Activated T-cell treated with anti-CD3 and anti-CD28 coated beads, Interleukin-2, amount 50 U/mL, for 1 hour (primary cell): ENCODE data around the gene RNF39.
"Not testable (repeated sequence)": the region's sequence is repeated elsewhere in the genome, so short reads cannot be mapped to it uniquely, and the experiment has no call there.

Experiments
- DNase-seq: peaks from one replicate; pipeline ENCODE4 v3.0.0-alpha.2; 2020

Gene RNF39

DNA sequence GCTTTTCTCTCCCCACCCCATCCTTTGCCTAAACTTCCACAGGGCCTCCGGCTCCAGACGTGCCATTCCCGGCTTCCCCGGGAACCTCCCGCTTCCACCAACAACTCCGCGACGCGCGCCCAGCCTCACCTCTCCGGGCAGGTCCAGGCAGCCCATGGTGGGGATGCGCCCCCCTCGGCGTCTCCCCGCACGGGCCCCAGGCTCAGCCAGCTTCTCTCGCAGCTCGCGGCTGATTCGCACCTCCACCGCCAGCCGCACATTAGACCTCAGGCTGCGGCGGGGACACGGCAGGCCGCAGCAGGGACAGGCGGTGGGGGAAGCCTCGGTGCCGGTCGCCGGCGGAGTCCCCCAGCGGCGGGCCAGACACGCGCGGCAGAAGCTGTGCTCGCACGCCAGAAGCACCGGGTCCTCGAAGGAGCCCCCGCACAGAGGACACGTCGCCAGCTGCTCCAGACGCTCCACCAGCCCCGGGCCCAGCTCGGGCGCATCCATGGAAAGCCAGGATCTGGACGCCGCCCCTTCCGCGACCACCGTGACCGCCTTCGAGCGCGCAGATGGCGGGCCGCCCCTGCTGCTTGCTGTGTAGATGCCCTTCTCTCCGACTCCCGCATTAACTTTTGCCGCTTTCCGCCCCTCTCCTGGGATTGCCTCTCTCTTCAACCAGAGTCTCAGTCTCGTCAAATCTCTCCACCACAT, at the start of gene RNF39:
Gene RNF39, minus strand, starts transcription at position 676 of the 696 bp plus-strand sequence. Its CDS starts 184 bp downstream, at position 492.
- DNase-seq = peak; percentile 35

- no peak for DNase-seq
Observed at GRCh38 chr6:30122515-30122914, 46.9 kb upstream of the RNF39 start.

- DNase-seq = no peak
Observed at GRCh38 chr6:30121446-30122366, 46.1 kb upstream of the RNF39 start.

DNA sequence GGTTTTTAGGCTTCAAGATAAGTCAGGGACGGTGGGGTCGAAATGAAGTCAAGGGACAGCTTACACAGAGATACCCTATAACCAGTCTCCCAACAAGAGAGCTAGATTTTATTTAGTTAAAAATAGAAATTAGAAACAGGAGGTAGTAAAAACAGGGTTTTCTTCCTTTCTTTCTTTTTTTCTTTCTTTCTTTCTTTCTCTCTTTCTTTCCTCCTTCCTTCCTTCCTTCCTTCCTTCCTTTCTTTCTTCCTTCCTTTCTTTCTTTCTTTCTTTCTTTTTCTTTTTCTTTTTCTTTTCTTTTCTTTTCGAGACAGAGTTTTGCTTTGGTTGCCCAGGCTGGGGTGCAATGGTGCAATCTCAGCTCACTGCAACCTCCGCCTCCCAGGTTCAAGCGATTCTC, 43.1 kb upstream of the RNF39 start:
- DNase-seq = not testable (repeated sequence)

DNA sequence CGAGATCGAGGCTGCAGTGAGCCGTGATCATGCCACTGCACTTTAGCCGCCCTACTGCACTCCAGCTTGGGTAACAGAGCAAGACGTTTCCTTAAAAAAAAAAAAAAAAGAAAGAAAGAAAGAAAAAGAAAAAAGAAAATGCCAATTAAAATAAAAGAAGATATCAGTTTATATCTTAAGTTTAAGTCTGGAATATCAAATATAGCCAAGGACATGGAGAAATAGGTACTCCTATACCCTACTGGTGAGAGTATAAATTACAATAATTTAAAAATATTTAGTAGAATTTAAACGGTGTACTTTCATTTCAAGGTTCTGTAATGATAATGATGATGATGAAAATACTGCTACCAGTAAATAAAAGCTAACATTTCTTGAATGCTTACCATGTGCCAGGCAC, 41.2 kb upstream of the RNF39 start:
- DNase-seq = no peak

DNA sequence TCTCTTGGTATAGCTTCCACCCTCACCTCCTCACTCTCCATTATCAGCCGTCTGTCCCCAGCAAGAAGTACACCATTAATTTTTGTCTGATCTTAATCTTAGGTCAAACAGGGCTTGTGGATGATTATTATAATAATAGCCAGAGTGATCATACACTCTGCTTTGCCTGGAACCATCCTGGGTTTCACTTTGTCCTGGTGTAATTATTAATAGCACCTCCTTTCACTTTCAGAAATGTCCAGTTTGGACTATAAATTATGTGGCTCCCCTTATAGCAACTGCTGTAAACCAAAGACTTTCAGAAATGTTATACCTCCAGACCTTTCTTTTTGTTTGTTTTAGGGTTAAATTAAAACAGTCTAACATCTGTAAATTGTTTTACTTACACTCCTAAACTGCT, 38.3 kb upstream of the RNF39 start:
- DNase-seq = no peak

DNA sequence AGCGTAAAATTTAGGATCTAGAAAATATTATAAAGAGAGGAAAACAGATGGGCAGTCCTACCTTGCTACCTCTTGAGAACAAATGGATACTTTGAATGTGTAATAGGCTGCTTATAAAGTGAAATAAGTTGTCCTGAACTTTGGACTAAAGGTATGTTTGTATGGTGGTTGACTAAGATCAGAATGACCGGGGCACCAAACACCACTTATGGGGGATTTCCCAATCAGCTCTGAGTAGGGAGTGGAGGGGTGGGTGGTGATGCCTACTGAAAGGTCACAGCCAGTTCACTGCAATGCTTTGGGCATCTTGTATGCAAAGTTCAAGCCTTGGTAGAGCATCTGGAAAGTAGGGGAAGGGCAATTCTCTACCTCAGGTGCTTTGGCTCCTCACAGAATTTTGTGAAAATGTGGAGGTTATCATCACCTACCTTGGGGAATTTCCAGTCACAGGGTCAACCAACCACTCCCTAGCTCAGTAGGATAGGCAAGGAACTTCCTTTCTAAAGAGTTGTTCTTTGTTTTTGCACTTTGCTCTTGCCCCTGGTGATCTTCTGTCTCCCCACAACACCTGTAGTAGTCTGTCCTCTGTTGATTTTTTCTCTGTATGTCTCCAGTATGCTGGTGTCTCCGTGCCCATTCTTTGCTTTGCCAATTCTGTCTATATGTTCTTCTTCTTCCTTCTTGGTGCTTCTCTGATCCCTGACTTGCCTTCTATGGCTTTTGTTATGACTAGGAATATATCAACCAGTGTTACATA, 37.6 kb upstream of the RNF39 start, which contains the start of gene TRIM31:
Gene TRIM31, minus strand, starts transcription at position 88 of the 757 bp plus-strand sequence. CDS start 285 bp downstream, outside the sequence.
- DNase-seq = no peak

DNA sequence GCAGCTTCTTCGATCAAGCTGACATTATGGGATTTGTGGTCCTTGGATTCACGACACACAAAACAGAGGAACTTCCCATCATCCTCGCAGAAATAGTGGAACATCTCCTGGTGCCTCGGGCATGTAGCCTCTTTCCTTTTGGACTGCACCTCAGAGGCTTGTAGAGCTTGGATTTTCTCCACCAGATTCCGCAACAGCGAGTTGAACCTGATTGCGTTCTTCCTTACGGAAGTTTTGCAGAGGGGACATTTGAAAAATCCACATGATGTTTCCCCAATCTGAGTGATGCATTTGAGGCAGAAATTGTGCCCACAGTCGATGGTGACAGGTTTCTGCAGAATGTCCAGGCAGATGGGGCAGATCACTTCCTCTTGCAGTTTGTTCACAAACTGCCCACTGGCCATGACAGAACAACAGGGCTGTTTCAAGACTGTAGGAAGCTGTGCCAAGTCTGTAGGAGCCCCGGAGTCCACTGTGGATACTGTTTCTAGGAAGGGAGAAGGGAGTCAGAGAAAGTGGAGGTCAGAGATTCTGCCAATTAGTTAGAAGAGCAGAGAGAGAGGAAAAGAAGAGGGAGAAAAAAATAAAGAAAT, 36.9 kb upstream of the RNF39 start:
- DNase-seq = no peak

GRCh38 chr6:30111266-30111856, 35.8 kb upstream of the RNF39 start:
- no peak for DNase-seq

- DNase-seq = no peak
Observed at GRCh38 chr6:30104661-30105060, 29.1 kb upstream of the RNF39 start.

DNA sequence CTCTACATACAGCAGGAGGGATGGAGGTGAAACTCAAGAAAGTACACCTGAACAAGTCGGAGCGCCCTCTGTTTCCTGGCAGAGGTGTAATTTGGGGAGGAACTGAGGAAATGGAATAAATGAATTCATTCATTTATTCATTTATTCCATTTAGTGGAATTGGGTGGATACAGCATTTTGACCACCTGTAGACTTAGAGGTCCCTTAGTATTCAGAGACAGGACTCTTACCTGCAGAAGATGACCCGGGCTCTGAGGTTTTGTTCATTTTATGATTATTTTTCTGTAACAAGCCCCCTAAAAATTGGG, 28.3 kb upstream of the RNF39 start:
- no peak for DNase-seq

GRCh38 chr6:30102970-30103871, 27.7 kb upstream of the RNF39 start:
- peak; percentile 83 for DNase-seq

DNA sequence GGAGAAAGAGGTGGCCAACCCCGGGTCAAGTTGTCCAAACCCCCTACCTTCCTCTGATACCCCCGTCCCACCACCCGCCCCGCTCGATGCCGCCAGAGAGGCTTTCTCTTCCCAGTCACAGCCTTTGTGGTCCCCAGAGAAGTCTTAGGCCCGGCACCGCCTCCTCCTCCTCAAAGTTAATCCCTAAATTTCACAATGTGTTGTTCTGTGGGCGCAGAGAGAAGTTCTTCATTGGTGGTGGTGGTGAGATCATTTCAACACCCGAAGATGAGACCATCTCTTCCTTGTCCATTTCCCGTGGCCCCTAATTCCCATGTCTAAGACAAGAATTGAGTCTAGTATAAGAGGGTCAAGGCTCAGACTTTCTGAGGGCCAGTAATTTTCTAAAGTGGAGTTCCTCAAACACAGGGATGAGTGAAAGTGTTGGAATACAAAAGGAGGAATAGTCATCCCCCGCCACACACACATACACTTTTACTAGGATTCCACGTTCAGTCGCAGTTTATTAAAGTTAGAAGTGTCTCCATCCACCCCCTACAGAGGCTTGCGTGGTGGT, 26.9 kb upstream of the RNF39 start:
- no peak for DNase-seq

- peak; percentile 70 for DNase-seq
Observed at GRCh38 chr6:30101444-30102413, 26.2 kb upstream of the RNF39 start.

DNA sequence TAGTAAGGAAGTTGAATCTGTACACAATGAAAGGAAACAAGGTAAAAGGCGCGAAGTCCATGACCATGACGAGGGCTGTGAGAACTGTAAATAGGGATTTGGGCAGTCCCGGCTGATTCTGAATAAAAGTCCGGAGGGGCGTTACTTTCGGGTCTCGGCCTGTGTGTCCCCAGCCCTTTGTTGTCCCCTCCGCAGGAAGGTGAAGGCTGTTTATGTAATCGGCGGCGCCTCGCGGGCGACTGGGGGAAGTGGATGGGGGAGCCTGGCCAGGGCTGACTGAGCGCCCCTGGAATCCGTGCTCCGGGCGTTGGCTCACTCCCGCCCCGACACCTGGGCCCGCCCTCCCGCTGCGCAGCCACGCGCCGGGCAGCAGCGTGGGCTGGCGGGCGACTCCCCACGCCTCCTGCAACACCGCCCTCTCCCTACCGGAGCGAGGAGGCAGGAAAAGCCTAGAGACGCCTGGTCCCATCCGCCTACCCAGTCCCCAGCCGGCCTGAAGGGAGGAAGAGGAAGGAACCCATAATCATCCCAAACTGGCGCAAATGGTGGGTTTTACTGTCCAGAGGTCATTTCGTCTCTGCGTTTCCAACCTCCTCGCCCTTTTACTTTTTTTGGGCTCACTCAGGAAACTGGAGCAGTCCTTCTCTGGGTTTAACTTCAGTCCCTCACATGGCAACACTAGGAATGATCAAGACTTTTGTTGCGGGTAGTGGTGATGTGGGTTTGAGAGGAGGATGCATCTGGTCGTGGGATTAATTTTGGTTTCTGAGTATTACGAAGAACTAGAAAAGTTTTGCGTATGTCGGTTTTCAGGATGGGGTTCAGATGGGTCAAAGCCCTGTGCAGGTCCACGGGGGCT, 25.2 kb upstream of the RNF39 start:
- peak; percentile 27 for DNase-seq

GRCh38 chr6:30100154-30100553, 24.6 kb upstream of the RNF39 start:
- no peak for DNase-seq

GRCh38 chr6:30097902-30098768, 22.6 kb upstream of the RNF39 start:
- no peak for DNase-seq

DNA sequence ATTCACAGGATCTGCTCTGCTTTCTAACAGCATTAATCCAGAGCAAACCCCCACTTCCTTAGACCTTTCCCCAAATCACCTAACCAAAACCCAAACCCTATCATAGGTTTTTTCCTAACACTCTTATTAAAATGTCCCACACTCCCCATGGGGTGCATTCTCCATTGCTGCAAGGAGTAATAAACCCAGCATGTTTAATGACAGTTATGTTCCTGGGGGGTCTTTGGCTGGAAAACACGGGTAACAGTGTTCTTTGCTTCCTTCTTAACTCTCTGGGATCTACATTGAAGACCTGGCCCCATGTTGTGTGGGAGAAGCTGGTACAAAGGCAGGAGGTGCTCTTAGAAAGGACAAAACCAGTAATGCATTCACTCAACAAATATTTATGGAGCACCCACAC, 21.3 kb upstream of the RNF39 start:
- DNase-seq = no peak
